HG03342 (cell line): Measurements from ENCODE around the gene IFI27L1.

Experiments used
- ATAC-seq: cut with Tn5 transposase; IDR thresholded peaks from one replicate; pipeline ENCODE4 v1.9.1; 2021; ENCODE audit warnings: mild to moderate bottlenecking, moderate library complexity; ENCODE audit not compliant: unreplicated experiment

IFI27L1 gene

GRCh38 chr14:94080621-94081385, at the start of gene IFI27L1, which contains the start of gene DDX24:
Gene IFI27L1 (plus strand): TSS chr14:94081310. CDS start chr14:94096938, 15,628 bp downstream.
Gene DDX24 (minus strand): TSS chr14:94081202. CDS start chr14:94079742, 1,460 bp downstream.
- ATAC-seq = peak; percentile 96

DNA sequence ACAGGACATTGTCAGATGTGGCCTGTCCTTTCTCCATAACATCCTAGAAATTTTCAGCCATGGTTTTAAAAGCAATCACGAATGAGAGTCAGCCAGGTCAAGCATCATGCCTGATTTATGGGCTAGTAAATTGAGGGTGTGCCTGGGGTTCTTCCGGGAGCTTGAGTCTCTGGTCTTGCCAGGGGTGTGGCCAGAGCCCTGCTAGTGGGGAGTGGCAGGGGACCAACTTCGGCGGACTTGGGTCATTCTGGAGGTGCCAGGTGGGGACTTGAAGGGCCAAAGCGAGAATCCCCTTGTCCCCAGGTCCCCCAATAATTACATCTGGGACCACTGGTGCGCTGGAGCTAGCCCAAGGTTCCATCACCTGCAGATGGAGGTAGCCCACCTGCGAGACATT, 49.2 kb upstream of the IFI27L1 start:
- ATAC-seq = no peak

- no peak for ATAC-seq
Observed at GRCh38 chr14:94034886-94035285, 46.2 kb upstream of the IFI27L1 start.

DNA sequence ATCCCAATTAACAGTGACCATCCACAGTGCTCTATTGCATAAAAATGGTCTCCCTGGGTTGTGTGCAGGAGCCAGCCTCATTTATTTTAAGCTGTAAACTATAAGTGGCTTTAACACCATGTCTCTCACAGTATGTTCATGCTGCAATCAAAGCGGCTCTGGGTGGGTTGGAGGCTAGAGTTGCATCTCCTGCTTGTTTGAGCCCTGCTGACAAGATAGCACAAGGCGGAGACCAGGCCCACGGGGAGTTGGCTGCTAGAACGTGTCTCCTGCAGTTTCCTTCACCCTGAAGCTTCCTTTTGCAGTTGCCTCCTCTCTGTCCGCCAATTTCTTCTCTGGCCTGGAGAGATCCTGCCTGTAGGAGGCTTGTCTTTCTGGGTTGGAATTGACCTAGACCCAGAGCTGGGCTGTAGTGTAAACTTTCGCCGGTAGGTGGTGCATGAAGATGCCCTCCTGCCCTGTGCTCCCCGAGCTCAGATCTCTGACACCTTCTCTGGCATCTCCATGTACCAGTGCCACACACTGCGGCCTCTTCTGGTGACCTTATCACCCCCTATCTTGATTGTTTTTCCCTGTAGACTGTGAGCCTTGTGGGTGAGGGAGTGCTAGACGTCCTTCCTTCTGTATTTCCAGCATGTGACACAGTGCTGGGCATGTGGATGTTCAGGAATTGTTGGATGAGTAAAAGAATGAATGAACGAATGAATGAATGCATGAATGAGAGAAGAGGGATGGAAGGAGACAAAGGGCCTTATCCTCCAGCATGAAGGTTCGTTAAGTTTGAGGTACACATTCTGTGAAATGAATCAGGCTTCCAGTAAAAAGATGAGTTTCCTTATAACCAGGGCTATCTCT, 44.6 kb upstream of the IFI27L1 start:
- peak; percentile 97 for ATAC-seq

DNA sequence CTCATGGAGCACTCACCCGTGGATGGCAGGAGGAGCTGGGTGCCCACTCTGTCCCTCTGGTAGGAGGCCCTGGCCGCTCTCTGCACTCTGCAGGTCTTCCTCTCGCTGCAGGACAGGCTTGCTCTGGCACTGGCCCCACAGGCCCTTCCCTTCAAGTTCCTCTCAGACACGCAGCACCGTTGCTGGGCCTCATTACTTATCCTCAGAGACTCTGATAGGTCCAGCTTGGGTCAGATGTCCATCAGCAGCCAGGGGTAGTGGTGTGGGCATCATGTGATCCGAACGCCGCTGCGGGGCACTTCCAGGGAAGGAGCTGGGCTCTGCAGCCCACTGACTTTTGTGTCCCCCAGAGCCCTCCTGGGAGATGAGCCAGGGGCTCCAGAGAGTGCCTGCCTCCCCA, 43.2 kb upstream of the IFI27L1 start:
- ATAC-seq = no peak

DNA sequence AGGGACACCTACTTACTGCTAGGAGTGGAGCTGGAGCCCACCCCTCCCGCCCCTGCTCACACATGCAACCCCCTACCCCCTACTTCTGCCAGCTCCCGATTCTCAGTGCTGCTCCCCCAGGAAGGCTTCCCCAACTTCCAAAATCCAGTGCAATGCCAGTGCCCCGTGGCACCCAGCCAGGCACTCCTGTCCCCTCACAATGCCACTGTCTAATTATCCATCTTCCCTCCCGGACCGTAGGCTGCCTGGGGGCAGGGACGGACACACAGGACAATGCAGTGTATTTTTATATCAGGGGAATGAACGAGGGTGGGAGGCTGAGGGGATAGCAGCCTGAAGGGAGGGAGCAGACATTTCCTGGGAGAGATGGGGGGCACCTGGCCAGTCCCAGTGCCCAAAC, 42.6 kb upstream of the IFI27L1 start:
- no peak for ATAC-seq

- ATAC-seq = no peak
Observed at GRCh38 chr14:94038921-94039629, 42.0 kb upstream of the IFI27L1 start.

- ATAC-seq = no peak
Observed at GRCh38 chr14:94040247-94040646, 40.9 kb upstream of the IFI27L1 start.

DNA sequence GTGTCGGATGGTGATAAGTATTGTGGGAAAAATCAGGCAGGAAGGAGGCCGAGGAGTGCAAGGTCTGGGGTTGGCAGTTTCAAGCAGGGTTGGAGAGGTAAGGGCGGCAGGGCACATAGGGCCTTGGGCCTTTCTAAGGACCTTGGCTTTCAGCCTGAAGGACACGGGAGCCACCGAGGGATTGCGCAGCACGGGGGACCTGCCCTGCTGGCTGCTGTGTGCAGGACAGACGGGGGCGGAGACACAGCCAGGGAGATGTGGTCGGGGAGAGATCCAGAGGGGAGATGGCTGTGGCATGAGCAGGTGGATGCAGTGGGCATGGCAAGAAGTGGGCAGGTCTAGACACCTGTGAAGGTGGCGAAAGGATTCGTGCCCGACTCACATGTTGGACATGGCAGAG, 40.3 kb upstream of the IFI27L1 start:
- ATAC-seq = no peak

DNA sequence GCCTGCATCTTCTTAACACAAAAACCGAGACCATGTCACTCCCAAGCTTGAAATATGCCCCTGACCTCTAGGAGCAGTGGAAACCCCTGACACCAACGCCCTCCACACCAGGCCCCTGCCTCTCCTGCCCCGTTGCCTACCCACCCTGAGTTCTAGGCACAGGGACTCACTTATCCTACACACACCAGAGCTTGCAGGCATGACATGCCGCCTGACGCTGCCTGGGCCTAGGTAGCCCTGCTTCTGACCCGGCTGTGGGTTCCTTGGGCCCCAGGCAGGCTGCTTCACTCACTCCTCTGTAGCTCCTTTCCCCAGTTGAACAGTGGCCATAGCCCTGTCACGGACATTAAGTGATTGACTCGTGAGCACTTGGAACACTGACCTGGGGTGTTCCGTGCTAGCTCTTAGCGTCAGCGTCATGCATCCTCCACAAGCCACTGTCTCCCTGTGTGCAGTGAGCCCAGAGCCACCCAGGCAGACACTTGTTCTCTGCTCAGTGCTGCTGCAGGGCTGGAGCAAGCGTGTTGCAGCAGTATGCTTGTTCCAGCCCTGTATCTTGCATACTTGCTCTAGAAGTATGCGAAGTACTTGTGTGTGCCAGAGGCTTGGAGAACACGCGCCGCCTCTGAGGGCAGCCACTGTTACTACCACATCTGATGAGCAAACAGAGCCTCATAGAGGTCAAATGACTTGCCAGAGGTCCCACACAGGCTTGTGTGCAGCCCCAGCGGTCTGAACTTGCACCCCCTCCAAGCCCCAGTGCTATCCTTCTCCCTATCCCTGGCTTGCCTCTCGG, 39.4 kb upstream of the IFI27L1 start:
- ATAC-seq = no peak

GRCh38 chr14:94042433-94043091, 38.5 kb upstream of the IFI27L1 start:
- ATAC-seq = no peak

DNA sequence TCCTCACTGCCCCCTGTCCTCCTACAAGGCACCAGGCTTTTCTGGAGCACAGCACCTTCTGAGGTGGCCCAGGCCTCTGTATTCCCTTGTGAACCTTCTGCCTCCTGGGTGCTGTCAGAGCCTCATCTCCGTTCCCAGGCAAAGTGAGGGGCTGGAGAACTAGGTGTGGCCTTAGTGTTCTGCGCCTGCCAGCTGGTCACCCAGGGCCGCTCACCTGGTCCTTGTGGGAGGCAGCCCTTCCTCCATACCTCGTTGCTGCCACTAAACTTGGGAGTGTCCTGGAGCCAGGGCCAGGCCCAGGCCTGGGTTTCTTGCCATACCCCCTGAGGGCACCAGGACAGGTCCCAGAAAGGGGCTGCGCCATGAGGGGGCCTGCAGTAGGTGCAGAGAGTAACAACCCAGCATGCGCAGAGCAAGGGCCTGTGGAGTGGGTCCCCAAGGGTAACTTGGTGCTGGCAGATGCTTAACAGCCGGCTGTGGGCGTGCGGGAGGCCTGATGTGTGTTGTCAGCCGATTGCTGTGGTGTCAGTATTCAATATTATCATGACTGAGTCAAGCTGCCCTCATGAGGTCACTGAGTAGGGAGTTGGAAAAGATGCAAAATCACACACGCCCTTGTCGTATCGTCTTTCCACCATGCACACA, 37.9 kb upstream of the IFI27L1 start:
- no peak for ATAC-seq

- no peak for ATAC-seq
Observed at GRCh38 chr14:94043756-94044475, 37.2 kb upstream of the IFI27L1 start.

- ATAC-seq = no peak
Observed at GRCh38 chr14:94044476-94045091, 36.5 kb upstream of the IFI27L1 start.

DNA sequence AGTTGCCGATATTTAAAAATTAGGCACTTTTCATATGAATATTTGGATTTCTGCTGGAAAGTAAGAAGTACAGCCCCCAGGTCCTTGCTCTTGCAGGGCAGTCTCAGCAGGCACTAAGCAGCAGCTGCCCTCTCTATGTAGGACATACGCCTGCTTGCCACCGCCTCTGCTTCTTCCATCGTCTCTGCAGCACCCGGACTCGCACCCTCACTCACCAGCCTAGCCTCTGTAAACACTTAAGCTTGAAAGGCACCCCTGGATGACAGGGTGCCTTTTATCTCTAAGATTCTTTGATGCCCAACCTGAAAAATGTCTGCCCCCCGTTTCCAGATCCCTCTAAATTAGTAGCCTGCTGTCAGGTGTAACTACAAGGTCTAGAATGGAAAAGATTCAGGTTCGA, 36.0 kb upstream of the IFI27L1 start:
- ATAC-seq = no peak

DNA sequence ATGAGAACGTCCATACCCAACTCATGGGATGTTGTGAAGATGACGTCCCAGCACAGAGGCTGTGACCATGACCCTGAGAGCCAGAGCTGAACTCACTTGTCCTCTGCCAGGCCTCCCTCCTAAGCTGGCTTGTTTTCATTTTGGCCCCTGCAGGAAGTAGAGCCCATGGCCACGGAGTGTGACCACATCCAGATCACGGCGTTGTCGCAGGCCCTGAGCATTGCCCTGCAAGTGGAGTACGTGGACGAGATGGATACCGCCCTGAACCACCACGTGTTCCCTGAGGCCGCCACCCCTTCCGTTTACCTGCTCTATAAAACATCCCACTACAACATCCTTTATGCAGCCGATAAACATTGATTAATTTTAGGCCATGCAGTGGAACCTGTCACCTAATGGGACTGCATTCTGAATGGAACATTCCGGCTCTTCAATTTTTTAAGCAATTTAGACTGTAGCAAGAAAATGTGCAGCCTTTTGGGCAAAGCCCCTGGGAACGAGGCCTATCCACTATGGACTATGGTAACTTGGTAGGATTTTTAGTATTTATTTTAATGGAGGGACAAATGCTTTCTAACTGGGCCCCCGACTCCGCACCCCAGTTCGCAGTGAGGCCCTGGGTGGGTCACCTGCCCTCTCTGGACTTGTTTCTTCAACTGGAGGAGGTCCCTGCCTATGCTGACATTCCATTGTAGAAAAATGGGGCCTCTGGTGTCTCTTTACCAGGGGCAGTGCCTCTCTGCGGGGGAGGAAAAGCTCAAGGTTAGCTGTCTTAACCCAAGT, 35.4 kb upstream of the IFI27L1 start:
- ATAC-seq = no peak

- no peak for ATAC-seq
Observed at GRCh38 chr14:94046696-94047250, 34.3 kb upstream of the IFI27L1 start.
